Vagina (tissue), 2 donors: Measurements from ENCODE around the gene FATE1.

Experiments used
- CTCF ChIP-seq, 3 experiments: fragments of 450-650 bp in 2 of 3; fragments of 200-600 bp in 1 of 3; sonication (generic) in 1 of 3; IDR thresholded peaks; one replicate each; pipeline ENCODE4 v1.5.1; 2017 to 2019; ENCODE audit warnings: antibody characterized with exemption in 3 of 3, mild to moderate bottlenecking in 2 of 3, moderate library complexity in 2 of 3
- POLR2AphosphoS5 ChIP-seq, 2 donors: sonication (generic); formaldehyde crosslinking; IDR thresholded peaks; one replicate each; pipeline ENCODE4 v1.9.0; 2017; ENCODE audit warnings: antibody characterized with exemption in 2 of 2, mild to moderate bottlenecking in 2 of 2, low read depth in 1 of 2; ENCODE audit not compliant: insufficient read depth in 1 of 2

GRCh38 chrX:151746502-151746901 is 30.7 kb downstream of the FATE1 start:
- no peak for TF ChIP-seq CTCF (IDR thresholded peaks at IDR 0.05)
- TF ChIP-seq POLR2AphosphoS5 (IDR thresholded peaks at IDR 0.05; ENCODE audit: insufficient read depth in 1 of 2, low read depth in 1 of 2): no peak
